ENCODE results near the gene TIGD3. TPM values are rescaled to one million over a fixed set of nuclear protein-coding genes. Genes with fewer than 3 reads are reported as not detected.
A peak's percentile ranks its signal among the peaks of the same experiment; 100 is the strongest.

The TIGD3 gene
- total RNA-seq, 1 donor from 2014 or later = 0.26 TPM

GRCh38 chr11:65309006-65309405, 45.5 kb upstream of the TIGD3 start:
- no peaks in the 10 kb centered on the region for H3K36me3 ChIP-seq (ENCODE audit: control insufficient read depth, insufficient read depth, low read length)
- no peak for TF ChIP-seq CTCF (IDR thresholded peaks at IDR 0.05; ENCODE audit: insufficient read depth, low read length, severe bottlenecking)
- H3K27me3 ChIP-seq (ENCODE audit: control insufficient read depth, insufficient read depth, low read length) = no peaks in the 10 kb centered on the region
- DNase-seq (ENCODE audit: low read depth) (no peak), FAIRE-seq (no peak)
- H3K4me3 ChIP-seq (ENCODE audit: low read depth, low read length) = no peak overlapping the region

DNA sequence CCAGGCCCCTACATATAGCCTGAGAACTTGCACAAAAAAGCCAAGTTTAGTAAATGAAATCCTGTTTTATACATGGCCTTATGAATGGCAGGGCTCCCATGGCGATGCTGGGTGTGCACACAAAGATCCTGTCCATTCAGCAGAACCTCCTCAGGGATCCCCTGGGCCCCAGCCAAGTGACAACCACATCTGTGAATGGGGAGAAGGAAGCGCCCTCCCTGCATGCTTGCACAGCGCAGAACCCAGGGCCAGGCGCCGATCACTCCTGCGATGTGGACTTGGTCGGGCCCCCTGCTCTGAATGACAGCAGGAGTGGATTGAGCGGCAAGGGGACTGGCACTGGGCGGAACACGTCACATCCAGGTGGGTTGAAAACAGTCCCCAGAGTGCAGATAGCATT, 44.3 kb upstream of the TIGD3 start:
- H3K4me3 ChIP-seq (ENCODE audit: low read depth, low read length) = no peak overlapping the region
- DNase-seq (ENCODE audit: low read depth) (no peak), FAIRE-seq (no peak)
- no peaks in the 10 kb centered on the region for H3K36me3 ChIP-seq (ENCODE audit: control insufficient read depth, insufficient read depth, low read length)
- no peaks in the 10 kb centered on the region for H3K27me3 ChIP-seq (ENCODE audit: control insufficient read depth, insufficient read depth, low read length)
- TF ChIP-seq CTCF (IDR thresholded peaks at IDR 0.05; ENCODE audit: insufficient read depth, low read length, severe bottlenecking) = no peak

GRCh38 chr11:65310736-65311135, 43.8 kb upstream of the TIGD3 start:
- DNase-seq (ENCODE audit: low read depth) (no peak), FAIRE-seq (no peak)
- H3K27me3 ChIP-seq (ENCODE audit: control insufficient read depth, insufficient read depth, low read length) = no peaks in the 10 kb centered on the region
- no peak overlapping the region for H3K4me3 ChIP-seq (ENCODE audit: low read depth, low read length)
- H3K36me3 ChIP-seq (ENCODE audit: control insufficient read depth, insufficient read depth, low read length) = no peaks in the 10 kb centered on the region
- no peak for TF ChIP-seq CTCF (IDR thresholded peaks at IDR 0.05; ENCODE audit: insufficient read depth, low read length, severe bottlenecking)

- FAIRE-seq = no peak
- no peaks in the 10 kb centered on the region for H3K27me3 ChIP-seq (ENCODE audit: control insufficient read depth, insufficient read depth, low read length)
- DNase-seq (ENCODE audit: low read depth) = peak; percentile 66
Measured at GRCh38 chr11:65311170-65311678, 43.3 kb upstream of the TIGD3 start.

GRCh38 chr11:65314501-65315203, 39.9 kb upstream of the TIGD3 start, which contains the start of gene CDC42EP2:
CDC42EP2 (plus strand) TSS chr11:65314866; CDS start chr11:65320899, 6,033 bp downstream.
- FAIRE-seq (no peak), DNase-seq (ENCODE audit: low read depth) (peak; percentile 44)
- Histone ChIP-seq H3K27me3 (ENCODE audit: control insufficient read depth, insufficient read depth, low read length) (no peaks in the 10 kb centered on the region), H3K4me3 (ENCODE audit: low read depth, low read length) (peak within 1 kb of the TSS; percentile 84), H3K36me3 (ENCODE audit: control insufficient read depth, insufficient read depth, low read length) (no peaks in the 10 kb centered on the region)
- TF ChIP-seq CTCF (IDR thresholded peaks at IDR 0.05; ENCODE audit: insufficient read depth, low read length, severe bottlenecking) = no peak

More at GRCh38 chr11:65311170-65311678, 43.3 kb upstream of the TIGD3 start:
- Histone ChIP-seq H3K36me3 (ENCODE audit: control insufficient read depth, insufficient read depth, low read length) (no peaks in the 10 kb centered on the region), H3K4me3 (ENCODE audit: low read depth, low read length) (no peak overlapping the region)
- TF ChIP-seq CTCF (IDR thresholded peaks at IDR 0.05; ENCODE audit: insufficient read depth, low read length, severe bottlenecking) = no peak
